ENCODE data around the gene SCARF2. TPM values are rescaled to one million over a fixed set of nuclear protein-coding genes. Genes with fewer than 3 reads are reported as not detected.
"Not testable (repeated sequence)": the region's sequence is repeated elsewhere in the genome, so short reads cannot be mapped to it uniquely, and the experiment has no call there.

The SCARF2 gene
- total RNA-seq, 2 donors from 2014 or later: 3.2 to 8.3 TPM

GRCh38 chr22:20391222-20391621 is 46.4 kb downstream of the SCARF2 start:
- intact Hi-C loops (cut with DNase I): no loop called here
- ATAC-seq (no peak), DNase-seq (no peak)

GRCh38 chr22:20390394-20390907 is 47.2 kb downstream of the SCARF2 start:
- ATAC-seq (no peak), DNase-seq (no peak)
- intact Hi-C loops (cut with DNase I): no loop called here

- intact Hi-C loops (cut with DNase I): no loop called here
- DNase-seq: no peak
- ATAC-seq: no peak
Measured at GRCh38 chr22:20389288-20389687, 48.3 kb downstream of the SCARF2 start.

GRCh38 chr22:20388200-20388599 is 49.4 kb downstream of the SCARF2 start:
- ATAC-seq (no peak), DNase-seq (no peak)
- intact Hi-C loops (cut with DNase I): no loop called here

GRCh38 chr22:20386972-20387371 is 50.7 kb downstream of the SCARF2 start:
- no peak for DNase-seq
- ATAC-seq: no peak
- intact Hi-C loops (cut with DNase I): no loop called here

- DNase-seq (no peak), ATAC-seq (no peak)
- intact Hi-C loops (cut with DNase I): no loop called here
Measured at GRCh38 chr22:20386336-20386735, 51.3 kb downstream of the SCARF2 start.

GRCh38 chr22:20384865-20385264 is 52.8 kb downstream of the SCARF2 start:
- DNase-seq: no peak
- intact Hi-C loops (cut with DNase I): no loop called here

GRCh38 chr22:20384171-20384570 is 53.5 kb downstream of the SCARF2 start:
- ATAC-seq: no peak
- intact Hi-C loops (cut with DNase I): no loop called here
- no peak for DNase-seq

More at GRCh38 chr22:20384865-20385264, 52.8 kb downstream of the SCARF2 start:
- ATAC-seq: no peak

GRCh38 chr22:20383538-20383937 is 54.1 kb downstream of the SCARF2 start:
- DNase-seq (no peak), ATAC-seq (no peak)
- intact Hi-C loops (cut with DNase I): no loop called here

- ATAC-seq: no peak
- intact Hi-C loops (cut with DNase I): no loop called here
- DNase-seq: no peak
Measured at GRCh38 chr22:20380486-20380885, 57.1 kb downstream of the SCARF2 start.

GRCh38 chr22:20378684-20379083 is 58.9 kb downstream of the SCARF2 start:
- ATAC-seq; DNase-seq; intact Hi-C loops (cut with DNase I): not testable (repeated sequence)

GRCh38 chr22:20378110-20378509 is 59.5 kb downstream of the SCARF2 start:
- no peak for ATAC-seq
- intact Hi-C loops (cut with DNase I): no loop called here
- no peak for DNase-seq

- DNase-seq; ATAC-seq; intact Hi-C loops (cut with DNase I): not testable (repeated sequence)
Measured at GRCh38 chr22:20376983-20377382, 60.6 kb downstream of the SCARF2 start.

GRCh38 chr22:20376281-20376680 is 61.3 kb downstream of the SCARF2 start:
- intact Hi-C loops (cut with DNase I); ATAC-seq: not testable (repeated sequence)

More at GRCh38 chr22:20376281-20376680, 61.3 kb downstream of the SCARF2 start:
- not testable (repeated sequence) for DNase-seq

Other genes with a start within 250 kb of the SCARF2 start
- gene RTN4R, start 169.5 kb downstream of the SCARF2 start, total RNA-seq: 1 to 10 TPM; 1.4 to 1.8 TPM
- 10 to 100 TPM; 35.1 to 41.3 TPM for gene DGCR6L, start 117.8 kb downstream of the SCARF2 start, total RNA-seq
- gene ZNF74, start 43.7 kb downstream of the SCARF2 start, total RNA-seq: 1 to 10 TPM; 3.9 to 6.5 TPM
- gene KLHL22, start 58.0 kb upstream of the SCARF2 start, total RNA-seq: 10 to 100 TPM; 18.7 to 19.6 TPM
- gene MED15, start 69.8 kb upstream of the SCARF2 start, total RNA-seq: 10 to 100 TPM; 42.7 to 47.9 TPM